T-helper 2 cell (primary cell): ENCODE results near the gene ALK.

ENCODE experiments used
- DNase-seq, 5 experiments: peaks; one replicate each; pipeline versions ENCODE4 v3.0.0 to v3.0.0-alpha.2; 2012 to 2022

Gene ALK

GRCh38 chr2:29606104-29607037 is 315.0 kb downstream of the ALK start:
- no peak for DNase-seq

GRCh38 chr2:29603341-29603740 is 318.0 kb downstream of the ALK start:
- DNase-seq, result no peak

GRCh38 chr2:29601872-29602271 is 319.5 kb downstream of the ALK start:
- DNase-seq, result no peak

- no peak for DNase-seq
These were observed 320.1 kb downstream of the ALK start for GRCh38 chr2:29601321-29601720.

- no peak for DNase-seq
These were observed 321.4 kb downstream of the ALK start for GRCh38 chr2:29599946-29600345.

- DNase-seq, result no peak
These were observed 322.4 kb downstream of the ALK start for GRCh38 chr2:29598978-29599377.

GRCh38 chr2:29597035-29597434 is 324.4 kb downstream of the ALK start:
- no peak for DNase-seq

GRCh38 chr2:29596584-29596983 is 324.8 kb downstream of the ALK start:
- no peak for DNase-seq

GRCh38 chr2:29591600-29591999 is 329.8 kb downstream of the ALK start:
- DNase-seq, result no peak

GRCh38 chr2:29590211-29590610 is 331.2 kb downstream of the ALK start:
- DNase-seq, result no peak

GRCh38 chr2:29589440-29590103 is 331.8 kb downstream of the ALK start:
- DNase-seq, result no peak

- DNase-seq, result no peak
These were observed 333.8 kb downstream of the ALK start for GRCh38 chr2:29587402-29588190.

GRCh38 chr2:29586919-29587318 is 334.5 kb downstream of the ALK start:
- DNase-seq, result no peak

- no peak for DNase-seq
These were observed 337.7 kb downstream of the ALK start for GRCh38 chr2:29583548-29584156.

- no peak for DNase-seq
These were observed 338.3 kb downstream of the ALK start for GRCh38 chr2:29583104-29583503.

- no peak for DNase-seq
These were observed 339.3 kb downstream of the ALK start for GRCh38 chr2:29582062-29582461.

GRCh38 chr2:29580223-29580622 is 341.2 kb downstream of the ALK start:
- no peak for DNase-seq

GRCh38 chr2:29579495-29580169 is 341.8 kb downstream of the ALK start:
- DNase-seq, result no peak

- no peak for DNase-seq
These were observed 343.2 kb downstream of the ALK start for GRCh38 chr2:29578084-29578598.

GRCh38 chr2:29576231-29576630 is 345.2 kb downstream of the ALK start:
- DNase-seq, result no peak

GRCh38 chr2:29575370-29575890 is 346.0 kb downstream of the ALK start:
- no peak for DNase-seq

GRCh38 chr2:29573612-29574011 is 347.8 kb downstream of the ALK start:
- no peak for DNase-seq
